Measurements from ENCODE around the gene PTPN9.
"Not testable (repeated sequence)": the region's sequence is repeated elsewhere in the genome, so short reads cannot be mapped to it uniquely, and the experiment has no call there.

The PTPN9 gene

DNA sequence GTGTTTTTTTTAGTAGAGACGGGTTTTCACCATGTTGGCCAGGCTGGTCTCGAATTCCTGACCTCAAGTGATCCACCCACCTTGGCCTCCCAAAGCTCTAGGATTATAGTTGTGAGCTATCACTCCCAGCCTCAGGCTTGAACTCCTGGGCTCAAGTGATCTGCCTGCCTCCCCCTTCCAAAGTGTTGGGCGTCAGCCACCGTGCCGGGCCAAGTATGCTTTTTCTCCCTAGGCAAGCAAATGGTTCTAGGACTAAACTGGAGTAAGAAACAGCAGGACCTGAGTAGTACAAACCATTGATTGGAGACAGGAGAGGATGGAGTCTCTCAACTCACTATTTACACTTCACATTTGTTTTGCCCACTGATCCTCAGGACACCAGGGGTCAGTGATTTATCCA is 4.6 kb upstream of the PTPN9 start:
- no peak for DNase-seq (ENCODE audit: low read depth in 2 of 2)

DNA sequence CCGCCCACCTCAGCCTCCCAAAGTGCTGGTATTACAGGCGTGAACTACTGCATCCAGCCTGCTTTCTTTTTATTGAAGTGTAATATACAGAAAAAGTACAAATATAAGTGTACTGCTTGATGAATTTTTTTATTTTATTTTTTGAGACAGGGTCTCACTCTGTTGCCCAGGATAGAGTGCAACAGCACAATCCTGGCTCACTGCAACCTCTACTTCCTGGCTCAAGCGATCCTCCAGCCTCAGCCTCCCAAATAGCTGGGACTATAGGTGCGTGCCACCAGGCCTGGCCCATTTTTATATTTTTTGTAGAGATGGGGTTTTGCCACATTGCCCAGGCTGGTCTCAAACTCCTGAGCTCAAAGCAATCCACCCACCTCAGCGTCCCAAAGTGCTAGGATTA is 3.8 kb upstream of the PTPN9 start:
- not testable (repeated sequence) for DNase-seq (ENCODE audit: low read depth in 2 of 2)

DNA sequence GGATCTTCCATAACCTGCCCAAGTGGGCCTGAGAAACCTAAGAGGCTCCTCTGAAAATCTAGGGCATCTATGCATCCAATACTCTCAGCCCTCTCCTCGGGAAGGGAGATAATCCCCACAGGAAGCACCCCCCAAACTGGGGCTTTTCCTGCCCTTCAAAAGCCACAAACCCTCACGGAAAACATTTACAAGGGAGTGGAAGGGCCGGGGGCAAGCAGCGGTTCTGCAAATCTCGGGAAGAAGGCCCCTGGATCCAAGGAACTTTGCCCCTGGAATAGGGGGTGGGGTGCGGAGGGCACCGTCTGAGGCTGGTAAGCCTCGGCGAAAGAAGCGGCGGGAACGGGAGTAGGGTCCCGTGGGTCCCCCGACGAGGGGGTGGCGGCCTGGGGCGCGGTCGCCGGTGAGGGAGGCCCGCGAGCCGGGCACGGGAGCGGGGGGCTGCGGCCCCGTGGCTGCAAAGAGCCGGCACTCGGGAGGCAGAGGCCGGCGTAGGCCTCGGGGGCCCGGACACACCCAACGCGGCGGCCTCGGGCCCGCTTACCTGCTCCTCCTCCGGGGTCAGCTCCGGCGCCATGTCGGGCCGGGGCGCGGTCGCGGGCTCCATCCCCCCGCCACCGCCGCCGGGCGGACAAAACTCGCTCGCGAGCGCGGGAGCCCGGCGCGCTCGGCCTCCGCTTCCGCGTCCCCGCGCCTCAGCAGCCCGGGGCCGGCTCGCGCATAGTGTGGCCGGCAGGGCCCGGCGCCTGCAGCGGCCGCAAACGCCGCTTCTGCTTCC is 755 bp downstream of the PTPN9 start:
- no peak for DNase-seq (ENCODE audit: low read depth in 2 of 2)

DNA sequence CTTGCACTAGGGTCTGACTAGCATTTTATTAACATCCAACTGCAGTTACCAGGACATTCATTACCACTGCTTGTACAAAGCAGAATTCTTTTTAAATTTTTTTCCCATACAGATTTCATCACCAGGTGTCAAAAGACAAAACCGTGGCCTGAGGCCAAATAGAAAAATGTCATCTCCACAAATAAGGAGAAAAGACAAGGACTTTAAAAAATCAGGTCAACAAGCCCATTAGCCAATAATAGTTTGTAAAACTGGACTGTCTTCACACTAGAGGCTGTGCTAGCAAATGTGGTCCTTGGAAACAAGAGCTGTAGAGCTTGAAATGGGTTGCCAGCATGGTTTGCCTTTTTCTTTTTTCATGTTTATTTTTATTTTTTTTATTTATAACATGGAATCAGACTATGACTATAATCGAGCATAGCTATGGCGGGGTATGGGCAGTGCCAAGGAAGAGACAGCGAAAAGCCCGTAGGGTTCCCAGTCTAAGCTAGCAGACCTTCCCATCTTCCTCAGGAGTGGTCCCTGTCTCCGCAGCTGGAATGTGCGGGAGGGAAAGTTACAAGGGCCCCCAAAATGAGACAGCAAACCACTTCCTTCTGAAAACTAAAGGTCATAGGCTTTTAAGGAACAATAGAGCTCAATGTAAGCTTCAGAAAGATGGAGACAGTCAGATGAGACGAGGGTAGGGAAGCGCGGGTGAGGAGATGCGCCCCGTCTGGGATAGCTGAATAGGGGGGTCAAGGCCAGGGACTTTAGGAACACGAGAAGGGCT is 1.5 kb downstream of the PTPN9 start:
- DNase-seq (ENCODE audit: low read depth in 2 of 2): no peak

DNA sequence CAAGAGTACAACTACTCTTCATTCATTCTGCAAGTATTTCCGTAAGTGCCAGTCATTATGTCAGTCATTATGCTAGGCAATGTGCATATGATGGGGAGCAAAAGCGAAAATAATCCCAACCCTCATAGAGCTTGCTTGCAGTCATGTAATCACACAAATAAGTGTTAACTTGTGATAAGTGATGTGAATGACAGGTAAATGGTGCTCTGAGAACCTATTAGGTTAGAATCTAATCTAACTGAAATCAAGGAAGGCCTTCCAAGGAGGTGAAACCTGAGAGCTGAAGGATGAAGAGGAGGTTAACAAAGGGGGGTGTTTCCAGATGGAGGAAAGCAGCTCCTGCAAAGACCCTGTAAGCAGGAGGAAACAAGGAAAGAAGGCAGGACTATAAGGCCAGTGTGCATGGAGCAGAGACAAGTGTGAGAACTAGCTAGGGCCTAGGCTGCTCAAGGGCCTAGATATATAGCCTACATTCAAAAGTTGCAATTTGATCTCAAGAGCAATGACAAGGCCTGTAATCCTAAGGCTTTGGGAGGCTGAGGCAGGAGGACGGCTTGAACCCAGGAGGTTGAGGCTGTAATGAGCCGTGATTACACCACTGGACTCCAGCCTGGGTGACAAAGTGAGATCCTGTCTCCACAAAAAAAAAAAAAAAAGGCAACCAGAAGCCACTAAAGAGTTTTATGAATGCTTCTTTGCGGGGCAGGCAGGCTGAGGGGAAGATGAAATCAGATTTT is 5.3 kb downstream of the PTPN9 start:
- no peak for DNase-seq (ENCODE audit: low read depth in 2 of 2)

DNA sequence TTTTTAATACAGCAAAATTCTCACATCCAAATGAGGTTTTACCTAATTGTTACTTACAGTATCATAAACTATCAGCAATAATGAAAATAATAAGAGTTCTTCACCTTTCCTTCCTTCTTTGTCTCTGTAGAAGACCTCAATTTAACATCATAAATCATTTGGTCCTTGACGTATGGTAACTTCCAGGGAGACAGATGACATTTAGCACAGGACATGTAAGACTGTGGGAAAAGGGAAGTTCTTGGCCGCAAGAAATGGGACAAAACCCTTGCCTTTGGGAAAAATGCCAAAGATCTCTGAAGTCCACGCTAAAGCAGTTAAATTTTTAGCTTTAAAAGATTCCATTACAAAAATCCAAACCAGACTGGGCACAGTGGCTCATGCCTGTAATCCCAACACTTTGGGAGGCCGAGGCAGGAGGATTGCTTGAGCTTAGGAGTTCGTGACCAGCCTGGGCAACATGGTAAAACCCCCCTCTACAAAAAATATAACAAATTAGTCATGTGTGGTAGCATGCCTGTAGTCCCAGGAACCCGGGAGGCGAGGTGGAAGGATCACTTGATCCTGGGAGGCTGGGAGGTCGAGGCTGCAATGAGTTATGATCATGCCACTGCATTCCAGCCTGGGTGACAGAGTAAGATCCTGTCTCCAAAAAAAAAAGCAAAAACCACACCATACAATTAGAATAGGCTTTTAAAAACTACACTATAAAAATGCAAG is 8.8 kb downstream of the PTPN9 start:
- no peak for DNase-seq (ENCODE audit: low read depth in 2 of 2)

DNA sequence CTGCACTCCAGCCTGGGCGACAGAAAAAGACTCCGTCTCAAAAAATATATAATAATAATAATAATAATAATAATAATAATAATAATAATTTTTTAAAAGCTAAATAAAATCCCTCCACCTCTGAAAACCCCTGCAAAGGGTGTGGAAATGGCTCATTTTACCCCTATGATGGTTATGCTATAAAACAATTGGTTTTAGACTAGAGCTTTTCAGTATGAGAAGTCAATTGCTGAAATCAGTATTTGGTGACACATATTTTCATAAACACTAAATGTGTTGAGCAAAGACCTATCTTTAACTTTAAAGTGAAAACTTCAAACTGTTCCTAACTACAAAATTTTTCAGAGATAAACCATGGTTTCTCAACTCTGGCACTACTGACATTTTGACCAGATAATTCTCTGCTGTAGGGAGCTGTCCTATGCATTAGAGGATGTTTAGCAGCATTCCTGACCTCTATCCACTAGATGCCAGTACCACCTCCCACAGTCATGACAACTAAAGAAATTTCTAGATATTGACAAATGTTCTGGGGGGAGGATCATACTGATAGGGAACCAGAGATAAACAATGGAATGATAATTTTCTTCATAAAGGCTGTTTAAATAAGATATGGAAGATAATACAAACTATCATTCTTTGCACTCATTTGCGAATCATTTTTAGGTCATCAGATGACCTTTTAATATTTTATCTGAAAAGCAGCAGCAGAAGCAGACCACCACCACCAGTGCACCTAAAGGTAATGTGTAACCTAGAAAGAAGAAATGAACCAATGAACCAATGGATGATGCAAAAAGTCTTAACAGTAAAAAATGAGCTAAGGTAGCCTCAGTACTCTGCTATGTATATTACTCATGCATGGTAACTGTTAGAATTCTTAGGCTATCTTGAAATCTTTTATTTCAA is 13.8 kb downstream of the PTPN9 start:
- DNase-seq (ENCODE audit: low read depth in 2 of 2): no peak

DNA sequence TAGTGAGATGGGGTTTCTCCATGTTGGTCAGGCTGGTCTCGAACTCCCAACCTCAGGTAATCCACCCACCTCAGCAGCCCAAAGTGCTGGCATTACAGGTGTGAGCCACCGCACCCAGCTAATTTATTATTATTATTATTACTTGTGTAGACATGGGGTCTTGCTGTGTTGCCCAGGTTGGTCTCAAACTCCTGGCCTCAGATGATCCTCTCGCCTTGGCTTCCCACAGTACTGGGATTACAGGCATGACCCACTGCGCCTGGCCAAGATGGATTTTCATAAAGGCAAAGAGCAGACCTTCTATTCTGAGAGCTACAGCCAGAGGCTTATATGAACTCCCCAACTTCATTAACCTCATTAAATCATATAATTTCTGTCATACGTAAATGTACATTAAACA is 17.2 kb downstream of the PTPN9 start:
- DNase-seq (ENCODE audit: low read depth in 2 of 2): no peak

DNA sequence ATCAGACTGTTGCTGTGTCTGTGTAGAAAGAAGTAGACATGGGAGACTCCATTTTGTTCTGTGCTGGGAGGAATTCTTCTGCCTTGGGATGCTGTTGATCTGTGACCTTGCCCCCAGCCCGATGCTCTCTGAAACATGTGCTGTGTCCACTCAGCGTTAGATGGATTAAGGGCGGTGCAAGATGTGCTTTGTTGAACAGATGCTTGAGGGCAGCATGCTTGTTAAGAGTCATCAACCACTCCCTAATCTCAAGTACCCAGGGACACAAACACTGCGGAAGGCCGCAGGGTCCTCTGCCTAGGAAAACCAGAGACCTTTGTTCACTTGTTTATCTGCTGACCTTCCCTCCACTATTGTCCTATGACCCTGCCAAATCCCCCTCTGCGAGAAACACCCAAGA is 19.8 kb downstream of the PTPN9 start:
- DNase-seq (ENCODE audit: low read depth in 2 of 2): not testable (repeated sequence)

DNA sequence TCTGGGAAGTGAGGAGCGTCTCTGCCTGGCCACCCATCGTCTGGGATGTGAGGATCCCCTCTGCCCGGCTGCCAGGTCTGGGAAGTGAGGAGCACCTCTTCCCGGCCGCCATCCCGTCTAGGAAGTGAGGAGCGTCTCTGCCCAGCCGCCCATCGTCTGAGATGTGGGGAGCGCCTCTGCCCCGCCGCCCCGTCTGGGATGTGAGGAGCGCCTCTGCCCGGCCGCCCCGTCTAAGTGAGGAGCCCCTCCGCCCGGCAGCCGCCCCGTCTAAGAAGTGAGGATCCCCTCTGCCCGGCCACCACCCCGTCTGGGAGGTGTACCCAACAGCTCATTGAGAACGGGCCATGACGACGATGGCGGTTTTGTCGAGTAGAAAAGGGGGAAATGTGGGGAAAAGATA is 20.2 kb downstream of the PTPN9 start:
- not testable (repeated sequence) for DNase-seq (ENCODE audit: low read depth in 2 of 2)

DNA sequence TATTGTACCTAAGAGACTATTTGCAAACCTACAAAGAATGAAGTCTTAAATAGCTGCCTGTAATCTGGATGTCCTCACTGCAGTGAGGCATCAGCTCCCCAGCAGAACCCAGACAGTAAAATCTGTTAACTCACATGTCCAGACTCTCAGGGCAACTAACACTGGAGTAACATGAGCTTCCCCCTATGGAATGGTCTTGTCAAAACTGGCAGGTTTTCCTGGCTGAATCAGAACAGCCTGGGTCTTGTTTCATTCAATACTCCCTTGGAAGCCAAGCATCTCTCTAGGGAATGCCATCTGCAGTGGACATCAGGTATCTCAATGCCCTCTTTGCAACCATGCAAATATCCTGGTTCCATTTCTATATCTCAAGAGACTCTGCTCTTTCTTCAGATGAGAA is 24.4 kb downstream of the PTPN9 start:
- DNase-seq (ENCODE audit: low read depth in 2 of 2): no peak

DNA sequence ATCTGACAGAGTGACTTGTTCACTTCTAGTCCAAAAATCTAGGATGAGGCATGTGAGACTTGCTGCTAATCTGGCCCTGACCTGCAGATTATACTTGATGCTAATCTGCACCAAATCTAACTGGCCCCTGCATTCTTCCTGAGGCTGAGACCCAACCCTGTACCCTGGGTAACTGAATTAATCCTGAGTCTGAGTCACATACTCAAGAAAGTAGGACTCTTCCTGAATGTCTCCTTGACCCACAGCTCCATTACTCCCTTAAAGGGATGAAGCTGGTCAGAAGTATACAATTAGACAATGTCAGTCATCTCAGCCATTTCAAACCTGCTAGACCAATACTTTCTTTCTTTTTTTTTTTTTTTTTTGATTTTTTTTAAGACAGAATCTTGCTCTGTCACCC is 25.5 kb downstream of the PTPN9 start:
- no peak for DNase-seq (ENCODE audit: low read depth in 2 of 2)

DNA sequence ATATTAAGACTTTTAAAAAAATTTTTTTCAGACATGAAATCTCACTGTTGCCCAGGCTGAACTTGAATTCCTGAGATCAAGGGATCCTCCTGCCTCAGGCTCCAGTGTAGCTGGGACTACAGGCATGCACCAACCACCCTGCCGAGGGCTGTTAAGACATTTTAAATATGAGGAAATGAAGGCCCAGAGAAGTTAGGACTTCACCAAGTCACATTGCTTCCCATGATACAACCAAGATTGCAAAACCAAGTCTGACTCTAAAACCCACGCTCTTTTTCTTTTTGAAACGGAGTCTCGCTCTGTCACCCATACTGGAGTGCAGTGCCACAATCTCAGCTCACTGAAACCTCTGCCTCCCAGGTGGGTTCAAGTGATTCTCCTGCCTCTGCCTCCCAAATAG is 28.0 kb downstream of the PTPN9 start:
- DNase-seq (ENCODE audit: low read depth in 2 of 2): no peak

DNA sequence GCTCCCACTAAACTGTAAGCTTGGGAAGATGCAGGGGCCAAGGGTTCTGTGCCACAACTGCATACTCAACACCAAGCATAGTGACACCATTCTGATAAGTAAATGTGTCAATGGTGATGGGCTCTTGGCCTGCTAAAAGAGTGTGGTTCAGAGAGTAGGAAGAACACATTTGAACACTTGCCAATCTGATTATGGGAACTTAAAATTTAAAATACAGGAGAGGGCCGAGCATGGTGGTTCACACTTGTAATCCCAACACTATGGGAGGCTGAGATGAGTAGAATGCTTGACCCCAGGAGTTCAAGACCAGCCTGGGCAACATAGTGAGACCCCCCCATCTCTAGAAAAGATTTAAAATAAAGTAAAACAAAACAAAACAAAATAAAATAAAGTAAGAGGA is 34.1 kb downstream of the PTPN9 start:
- DNase-seq (ENCODE audit: low read depth in 2 of 2): no peak

DNA sequence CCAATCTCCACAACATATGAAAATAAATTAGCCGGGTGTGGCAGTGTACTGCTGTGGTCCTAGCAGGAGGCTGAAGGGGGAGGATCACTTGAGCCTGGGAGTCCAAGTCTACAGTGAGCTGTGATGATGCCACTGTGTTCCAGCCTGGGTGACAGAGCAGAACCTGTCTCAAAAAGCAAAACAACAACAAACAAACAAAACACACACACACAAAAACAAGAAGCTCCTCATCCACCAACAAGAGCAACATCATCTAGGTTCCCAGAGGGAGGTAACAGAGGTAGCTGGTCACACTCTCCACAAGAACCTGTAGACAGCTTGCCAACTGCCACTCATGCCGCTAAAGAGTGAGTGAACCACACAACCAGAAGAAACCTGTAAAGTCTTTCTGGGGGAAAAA is 34.8 kb downstream of the PTPN9 start:
- no peak for DNase-seq (ENCODE audit: low read depth in 2 of 2)

DNA sequence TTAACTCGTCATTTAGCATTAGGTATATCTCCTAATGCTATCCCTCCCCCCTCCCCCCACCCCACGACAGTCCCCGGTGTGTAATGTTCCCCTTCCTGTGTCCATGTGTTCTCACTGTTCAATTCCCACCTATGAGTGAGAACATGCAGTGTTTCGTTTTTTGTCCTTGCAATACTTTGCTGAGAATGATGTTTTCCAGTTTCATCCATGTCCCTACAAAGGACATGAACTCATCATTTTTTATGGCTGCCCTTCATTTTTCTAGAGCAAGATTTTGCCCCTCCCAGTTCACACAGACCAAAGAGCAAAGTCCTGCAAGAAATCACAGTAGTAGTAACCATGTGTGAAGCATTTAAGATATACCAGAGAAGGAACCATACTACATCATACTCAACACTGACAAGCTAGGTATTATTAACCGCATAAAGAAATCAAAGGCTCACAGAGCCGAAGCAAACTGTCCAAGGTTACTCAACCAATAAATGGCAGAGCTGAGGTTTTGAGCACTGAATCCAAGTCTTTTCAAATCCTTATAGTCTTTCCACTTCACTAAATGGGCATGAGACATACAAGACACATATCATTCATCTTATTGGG is 36.1 kb downstream of the PTPN9 start:
- not testable (repeated sequence) for DNase-seq (ENCODE audit: low read depth in 2 of 2)

DNA sequence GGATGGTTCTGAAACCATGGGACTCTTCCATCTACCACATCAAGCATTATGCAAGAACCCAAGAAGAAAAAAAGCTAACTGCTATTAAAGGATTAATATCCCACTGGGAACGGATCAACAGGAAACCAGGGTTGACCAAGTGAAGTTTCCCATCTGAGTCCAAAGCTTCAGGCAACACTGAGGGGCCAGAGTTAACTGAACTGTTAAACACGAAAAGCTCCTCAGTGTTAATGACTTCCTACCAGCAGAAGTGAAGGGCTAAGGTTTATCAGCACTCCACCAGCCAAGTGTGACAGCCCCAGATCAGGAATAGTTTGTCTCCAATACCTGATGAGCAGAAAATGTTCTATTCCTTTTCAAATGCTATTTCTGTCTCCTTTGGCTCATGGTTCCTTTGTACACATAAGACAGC is 36.7 kb downstream of the PTPN9 start:
- DNase-seq (ENCODE audit: low read depth in 2 of 2): no peak

DNA sequence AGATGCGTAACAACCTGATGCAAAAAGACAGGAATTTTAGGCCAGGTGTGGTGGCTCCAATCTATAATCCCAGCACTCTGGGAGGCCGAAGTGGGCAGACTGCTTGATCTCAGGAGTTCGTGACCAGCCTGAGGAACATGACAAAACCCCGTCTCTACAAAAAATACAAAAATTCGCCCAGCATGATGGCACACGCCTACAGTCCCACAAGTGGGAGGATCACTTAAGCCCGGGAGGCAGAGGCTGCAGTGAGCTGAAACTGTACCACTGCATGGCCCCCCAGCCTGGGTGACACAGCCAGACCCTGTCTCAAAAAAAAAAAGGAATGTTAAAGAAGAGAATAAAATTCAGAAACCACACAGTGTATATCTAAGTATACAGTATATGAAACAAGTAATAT is 40.7 kb downstream of the PTPN9 start:
- no peak for DNase-seq (ENCODE audit: low read depth in 2 of 2)

DNA sequence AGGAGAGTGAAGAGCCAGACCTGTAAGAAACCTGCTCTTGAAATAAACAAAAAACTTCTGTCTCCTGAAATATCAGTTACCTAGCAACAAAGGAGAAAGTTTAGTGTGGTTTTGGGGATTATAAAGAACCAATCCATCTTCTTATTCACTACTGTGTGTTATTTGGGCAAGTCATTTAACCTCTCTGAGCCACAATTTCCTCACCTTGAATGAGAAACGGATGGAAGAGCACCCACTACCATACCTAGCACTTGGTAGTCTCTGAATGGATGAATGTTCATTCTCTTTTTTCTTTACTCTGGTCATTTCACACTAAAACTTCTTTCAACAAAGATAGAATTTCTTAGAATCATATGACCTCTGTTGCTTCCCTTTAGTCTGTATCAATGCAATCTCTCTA is 45.2 kb downstream of the PTPN9 start:
- no peak for DNase-seq (ENCODE audit: low read depth in 2 of 2)

DNA sequence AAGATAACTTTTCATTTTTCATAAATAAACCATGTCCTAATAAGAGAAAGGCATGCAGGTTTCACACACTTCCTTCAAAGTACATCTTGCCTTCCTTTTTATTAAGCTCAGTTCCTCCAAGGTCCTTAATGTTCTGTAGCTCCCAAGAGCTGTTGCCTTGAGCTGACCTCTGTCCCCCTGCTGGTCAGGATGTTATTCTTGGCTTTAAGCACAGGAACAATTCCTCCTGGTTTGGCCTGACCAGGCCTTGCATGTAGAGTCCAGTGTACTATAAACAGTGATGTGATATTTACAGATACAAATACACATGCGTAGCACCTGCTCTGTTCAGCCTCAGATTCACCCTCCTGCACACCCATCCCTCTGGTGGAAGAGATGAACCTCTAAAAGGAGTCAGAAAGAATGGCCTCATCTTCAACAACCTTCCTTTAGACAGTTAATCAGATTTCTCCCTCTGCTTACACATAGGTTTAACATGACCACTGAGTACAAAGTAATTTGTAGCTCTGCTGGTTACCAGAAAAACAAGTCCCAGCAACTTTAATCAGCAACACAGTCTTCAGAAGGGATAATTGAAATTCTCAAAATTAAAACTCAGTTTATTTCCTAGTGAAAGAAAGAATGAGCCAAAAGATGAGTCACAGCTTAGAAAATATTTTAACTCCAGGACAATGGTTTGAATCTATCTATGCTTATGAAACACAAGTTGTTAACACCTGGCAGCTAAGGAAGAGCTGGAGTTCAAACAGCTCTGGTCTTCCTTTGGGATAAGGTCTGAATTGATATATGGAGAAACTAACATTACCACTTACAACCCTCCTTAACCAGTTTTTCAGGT is 46.5 kb downstream of the PTPN9 start:
- no peak for DNase-seq (ENCODE audit: low read depth in 2 of 2)
